Occipital lobe (tissue), 2 donors: ENCODE measurements around the gene VIPR2. TPM values are rescaled to one million over a fixed set of nuclear protein-coding genes. Genes with fewer than 3 reads are reported as not detected.
"Not testable (repeated sequence)": the region's sequence is repeated elsewhere in the genome, so short reads cannot be mapped to it uniquely, and the experiment has no call there.

Experiments
- DNase-seq: peaks from one replicate; lab custom pipeline; 2025; lab: John Stamatoyannopoulos, UW
- total RNA-seq: library from RNA; depleted of rRNA; stranded (reverse); fragments of >200 nt; gene quantifications from one replicate; pipeline ENCODE4 v1.2.3, GENCODE V29; 2014

Gene VIPR2
- 0.47 TPM for total RNA-seq

DNA sequence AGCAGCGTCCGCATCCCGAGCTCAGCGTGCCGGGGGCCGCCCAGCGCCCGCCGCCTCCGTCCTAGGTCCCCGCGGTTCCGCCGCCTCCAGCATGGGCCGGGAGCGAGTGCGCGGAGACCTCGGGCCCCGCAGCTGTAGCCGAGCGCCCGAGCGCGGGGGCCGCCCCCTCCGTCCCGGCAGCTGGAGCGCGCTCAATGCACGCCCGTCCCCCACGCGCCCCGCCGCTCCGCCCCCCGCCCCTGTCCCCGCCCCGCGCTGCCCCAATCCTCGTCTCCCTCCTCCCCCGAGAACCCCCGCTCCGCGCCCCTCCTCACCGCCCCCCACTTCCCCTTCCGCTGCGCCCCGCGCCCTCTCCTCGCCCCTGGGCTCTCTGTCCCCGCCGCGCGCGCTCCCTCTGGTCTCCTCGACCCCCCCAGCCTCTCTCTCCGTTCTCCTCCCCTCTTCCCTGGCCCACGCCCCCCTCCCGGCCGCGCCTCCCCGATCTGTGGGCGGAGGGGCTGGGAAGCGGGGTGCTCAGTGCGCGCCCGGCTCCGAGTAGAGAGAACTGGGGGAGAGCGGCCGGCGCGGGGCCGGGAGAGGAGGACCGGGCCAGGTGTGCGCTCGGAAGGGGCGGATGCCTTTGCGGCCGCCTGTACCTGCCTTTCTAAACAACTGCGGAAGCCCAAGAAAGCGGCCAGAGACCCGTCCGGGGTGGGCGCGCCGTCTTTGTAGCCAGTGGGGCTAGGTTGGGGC lies at the start of gene VIPR2:
VIPR2 (minus strand) TSS at position 110 of the 732 bp plus-strand sequence; CDS start at position 14, 96 bp downstream.
- no peak for DNase-seq

DNA sequence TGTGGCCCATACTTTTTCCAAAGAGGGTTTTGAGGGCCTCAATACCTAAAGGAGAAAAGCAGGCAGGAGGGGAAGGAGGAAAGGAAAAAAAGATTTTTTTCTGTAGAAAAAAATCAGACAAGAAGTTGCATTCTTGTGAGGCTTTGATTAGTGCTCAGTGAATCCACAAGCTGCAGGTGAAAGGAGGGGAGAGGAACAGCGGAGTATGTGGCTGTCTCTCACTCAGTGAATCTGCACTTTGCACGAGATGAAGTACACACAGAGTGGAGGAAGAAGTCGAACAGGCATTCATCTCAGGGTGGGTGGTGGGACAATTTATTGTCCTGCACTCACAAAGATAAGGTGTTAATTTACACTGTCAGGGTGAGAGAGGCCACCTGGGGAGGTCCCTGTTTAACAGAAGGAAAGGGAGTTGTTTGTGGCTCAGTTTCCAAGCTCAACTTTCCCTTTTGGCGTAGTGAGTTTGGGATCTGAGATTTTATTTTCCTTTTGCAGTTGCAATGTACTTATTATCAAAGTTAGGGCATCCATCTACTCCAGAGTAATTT lies 49.0 kb upstream of the VIPR2 start:
- DNase-seq = no peak

DNA sequence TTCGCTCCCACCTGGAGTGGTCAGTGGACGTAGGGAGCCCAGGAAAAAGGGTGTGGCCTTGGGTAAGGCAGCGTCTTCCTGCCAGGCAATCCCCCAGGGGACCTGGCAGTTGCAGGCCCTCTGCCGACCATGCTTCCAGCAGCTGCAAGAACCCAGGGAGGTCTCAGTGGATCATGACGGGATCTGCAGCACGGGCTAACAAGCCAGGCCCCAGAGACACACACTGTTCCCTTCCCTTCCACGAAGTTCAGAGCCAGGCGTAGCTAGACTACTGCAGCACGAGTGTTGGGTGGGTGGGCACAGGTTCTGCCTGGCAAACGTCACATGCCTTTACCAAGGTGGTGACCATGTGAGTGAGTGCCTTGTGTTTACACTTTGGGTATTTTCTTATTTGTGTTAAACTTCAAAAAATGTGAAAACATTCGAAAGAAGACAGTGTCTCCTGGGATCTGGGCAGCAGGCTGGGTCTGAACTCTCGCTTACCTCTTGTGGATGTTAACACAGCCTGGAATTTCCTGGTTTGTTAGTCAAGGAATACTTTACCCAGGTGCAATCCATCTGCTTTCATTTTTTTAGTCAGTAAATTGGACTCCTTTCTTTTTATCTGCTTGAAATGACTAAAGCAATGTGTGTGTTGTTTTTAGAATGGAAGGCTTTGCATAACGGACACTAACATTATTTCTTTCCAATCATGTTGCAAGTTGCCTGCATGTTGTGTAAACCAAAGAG lies 48.2 kb upstream of the VIPR2 start:
- DNase-seq = no peak

GRCh38 chr7:159192013-159192412 lies 47.3 kb upstream of the VIPR2 start:
- no peak for DNase-seq

DNA sequence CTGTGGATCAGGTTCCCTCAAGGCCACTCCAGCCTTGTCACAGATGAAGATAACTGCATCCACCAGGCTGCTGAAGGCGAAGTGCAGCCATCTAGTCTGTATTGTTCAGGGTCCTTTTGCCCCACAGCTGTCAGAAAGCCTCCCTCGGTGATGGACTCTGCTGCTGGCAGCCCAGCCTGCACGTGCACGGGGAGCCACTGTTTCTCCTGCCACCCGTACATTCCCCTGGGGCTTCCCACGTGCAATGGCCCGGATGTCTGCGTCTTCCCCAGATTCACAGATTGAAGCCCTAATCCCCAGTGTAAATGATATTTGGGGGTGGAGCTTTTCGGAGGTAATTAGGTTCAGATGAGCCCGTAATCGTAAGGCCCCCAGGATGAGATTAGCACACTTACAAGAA lies 46.6 kb upstream of the VIPR2 start:
- DNase-seq = no peak

DNA sequence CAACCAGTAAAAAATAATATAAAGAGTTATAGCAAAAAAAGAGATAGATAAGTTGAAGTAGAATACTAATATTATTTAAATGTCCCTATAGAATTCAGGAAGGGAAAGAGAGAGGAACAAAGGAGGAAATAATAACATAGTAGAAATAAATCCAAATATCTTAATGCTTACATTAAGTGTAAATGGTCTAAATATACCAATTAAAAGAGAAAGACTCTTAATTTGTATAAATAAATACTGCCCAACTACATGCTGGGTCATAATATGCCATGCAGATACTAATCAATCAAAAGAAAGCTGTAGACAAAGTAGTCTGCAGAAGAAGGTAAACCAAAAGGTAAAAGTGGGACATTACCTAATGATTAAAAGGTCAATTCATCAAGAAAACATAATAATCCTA lies 43.3 kb upstream of the VIPR2 start:
- DNase-seq = no peak

GRCh38 chr7:159179241-159179640 lies 34.6 kb upstream of the VIPR2 start:
- no peak for DNase-seq

- no peak for DNase-seq
Measured at GRCh38 chr7:159177284-159177953, 32.8 kb upstream of the VIPR2 start.

DNA sequence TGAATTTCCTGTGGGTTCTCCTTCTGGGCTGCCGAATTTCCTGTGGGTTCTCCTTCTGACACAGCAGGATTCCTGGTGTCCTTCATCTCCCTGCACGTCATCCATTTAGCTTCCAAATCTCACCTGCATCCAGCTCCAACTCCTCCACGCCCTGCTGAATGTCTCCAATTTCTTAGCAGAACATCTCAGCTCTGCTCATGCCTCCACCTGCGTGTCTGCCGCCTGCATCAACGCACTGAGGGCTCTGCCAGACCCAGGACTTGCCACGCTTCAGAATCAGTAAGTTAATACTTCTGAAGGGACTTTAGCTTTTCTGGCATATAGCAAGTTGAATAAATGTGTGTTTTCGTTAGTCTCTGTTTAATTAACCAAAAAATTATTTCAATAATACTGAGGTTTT lies 31.1 kb upstream of the VIPR2 start:
- DNase-seq = no peak

DNA sequence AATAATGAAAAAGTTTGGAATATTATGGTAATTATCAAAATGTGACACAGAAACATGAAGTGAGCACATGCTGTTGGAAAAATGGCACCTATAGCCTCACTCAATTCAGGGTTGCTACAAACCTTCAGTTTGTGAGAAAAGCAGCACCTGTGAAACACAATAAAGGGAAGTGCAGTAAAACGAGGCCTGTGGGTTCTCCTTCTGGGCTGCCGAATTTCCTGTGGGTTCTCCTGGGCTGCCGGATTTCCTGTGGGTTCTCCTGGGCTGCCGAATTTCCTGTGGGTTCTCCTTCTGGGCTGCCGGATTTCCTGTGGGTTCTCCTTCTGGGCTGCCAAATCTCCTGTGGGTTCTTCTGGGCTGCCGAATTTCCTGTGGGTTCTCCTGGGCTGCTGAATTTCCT lies 30.4 kb upstream of the VIPR2 start:
- not testable (repeated sequence) for DNase-seq

DNA sequence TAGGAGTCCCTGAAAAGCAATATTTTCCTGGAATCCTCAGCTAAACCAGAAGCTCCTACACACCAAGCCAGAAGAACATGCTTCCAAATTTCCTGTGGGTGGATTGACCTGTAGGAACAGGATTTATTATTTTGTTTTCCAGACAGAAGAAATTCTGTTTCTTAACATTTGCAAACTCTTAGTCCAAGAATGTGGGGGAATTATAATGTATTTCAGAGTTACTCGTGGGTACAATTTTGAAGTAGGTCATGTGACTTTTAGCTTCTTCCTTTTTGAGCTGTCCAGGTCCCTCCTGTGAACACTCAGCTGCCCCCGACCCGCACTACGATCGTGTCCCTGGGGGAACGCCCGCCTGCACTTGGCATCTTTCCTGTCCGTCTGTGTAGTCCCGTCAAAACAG lies 27.7 kb upstream of the VIPR2 start:
- DNase-seq = no peak

- no peak for DNase-seq
Measured at GRCh38 chr7:159169391-159169790, 24.7 kb upstream of the VIPR2 start.

DNA sequence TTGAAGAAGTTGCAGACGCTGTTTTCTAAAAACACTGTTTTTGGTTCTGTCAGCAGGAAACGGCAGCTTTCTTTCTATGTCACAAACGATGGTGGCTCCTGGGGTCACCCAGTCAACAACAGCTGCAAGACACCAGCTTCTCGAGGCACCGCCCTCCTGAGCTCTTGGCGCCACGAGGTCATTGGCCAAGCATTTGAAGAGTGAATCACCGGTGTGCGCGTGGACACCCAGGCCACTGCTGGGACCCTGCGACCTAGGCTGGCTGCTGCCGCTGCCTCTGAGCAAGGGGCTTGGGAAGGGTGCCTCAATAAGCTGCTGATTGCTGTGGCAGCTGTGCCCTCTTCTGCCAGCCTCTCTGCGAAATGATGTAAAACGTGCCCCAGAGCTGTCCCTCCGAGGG lies 22.5 kb upstream of the VIPR2 start:
- DNase-seq = no peak

GRCh38 chr7:159166530-159166929 lies 21.9 kb upstream of the VIPR2 start:
- DNase-seq = no peak

DNA sequence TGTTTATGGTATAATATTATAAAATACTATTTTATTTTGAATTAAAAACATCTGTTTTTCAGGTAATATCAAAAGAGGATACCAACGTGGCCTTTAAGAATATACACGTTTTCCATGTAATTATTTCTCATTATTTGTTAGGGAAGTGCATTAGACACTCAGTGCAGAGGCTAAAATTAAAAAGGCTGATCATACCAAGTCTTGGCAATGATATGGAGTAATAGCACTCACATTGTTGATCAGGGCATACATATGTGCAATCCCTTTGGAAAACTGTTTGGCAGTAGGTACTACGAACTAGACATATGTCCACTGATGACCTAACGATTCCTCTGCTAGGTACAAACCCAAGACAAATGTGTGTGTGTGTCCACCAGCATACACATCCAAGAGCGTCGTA lies 20.7 kb upstream of the VIPR2 start:
- DNase-seq = no peak

GRCh38 chr7:159163703-159164301 lies 19.1 kb upstream of the VIPR2 start:
- DNase-seq = not testable (repeated sequence)

DNA sequence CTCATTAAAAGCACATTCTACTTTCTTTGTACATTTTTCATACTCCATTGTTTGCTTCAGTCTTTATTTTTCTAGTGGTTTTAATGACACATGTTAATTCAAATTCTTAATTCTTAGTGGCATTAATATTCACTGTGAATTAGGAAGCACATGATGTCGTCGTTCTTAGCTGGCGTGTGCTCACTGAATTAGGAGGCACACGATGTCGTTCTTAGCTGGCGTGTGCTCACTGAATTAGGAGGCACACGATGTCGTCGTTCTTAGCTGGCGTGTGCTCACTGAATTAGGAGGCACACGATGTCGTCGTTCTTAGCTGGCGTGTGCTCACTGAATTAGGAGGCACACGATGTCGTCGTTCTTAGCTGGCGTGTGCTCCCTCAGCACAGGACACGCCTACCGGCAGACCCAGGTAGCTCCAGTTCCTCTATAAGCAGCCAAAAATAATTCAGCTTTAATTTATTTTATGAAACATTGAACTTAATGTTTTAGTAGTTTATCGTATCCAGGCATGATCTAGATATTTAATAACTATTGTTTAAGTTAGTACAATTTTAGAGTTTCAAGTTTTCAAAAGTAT lies 17.5 kb upstream of the VIPR2 start:
- DNase-seq = not testable (repeated sequence)

GRCh38 chr7:159160450-159160849 lies 15.8 kb upstream of the VIPR2 start:
- DNase-seq = no peak

- DNase-seq = no peak
Measured at GRCh38 chr7:159159731-159160130, 15.1 kb upstream of the VIPR2 start.

DNA sequence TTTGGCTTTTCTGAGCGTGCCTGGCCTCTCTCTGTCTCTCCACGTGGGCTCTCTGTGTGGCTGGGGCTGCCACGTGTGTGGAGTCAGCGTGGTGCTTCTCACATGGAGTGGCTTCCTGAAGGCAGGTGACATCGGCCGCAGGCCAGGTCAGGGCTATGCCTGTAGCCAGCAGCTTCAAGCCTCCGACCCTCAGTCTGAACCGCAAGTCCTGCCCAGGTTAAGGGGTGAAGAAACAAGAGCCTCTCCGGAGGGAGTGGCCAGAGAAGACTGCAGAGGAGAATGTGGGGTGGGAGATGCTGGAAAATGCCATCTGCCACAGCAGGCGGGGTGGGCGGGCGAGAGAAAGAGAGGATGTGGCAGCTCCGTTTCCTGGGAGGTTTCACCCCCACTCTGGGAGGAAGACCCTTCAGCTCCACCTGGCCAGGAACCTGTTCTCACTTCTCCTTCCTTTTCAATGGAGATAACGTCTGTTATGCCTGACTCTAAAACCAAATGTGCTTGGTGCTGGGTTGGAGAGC lies 14.3 kb upstream of the VIPR2 start:
- DNase-seq = no peak
